ENCODE measurements around the gene GLG1. TPM values are rescaled to one million over a fixed set of nuclear protein-coding genes. Genes with fewer than 3 reads are reported as not detected.

Gene GLG1
- total RNA-seq, 8 experiments from 2014 or later, result 69.9 to 171 (median 90.4) TPM

- in situ Hi-C loops (cut with MboI; ENCODE audit: low pct_unique_long_range_greater_than_20kb in 2 of 9, low sequenced_read_pairs in 9 of 9, unreplicated experiment in 9 of 9), result loop anchor here in 1 of 9 experiments (25.0 kb wide), 1 partner anchor 140 kb away; the partner anchor contains the start of gene GLG1
- Histone ChIP-seq H3K4me3 (no peak overlapping the region), H3K27ac (no peak overlapping the region), H3K4me1 (replicated peaks in 1 of 2) (no peaks in the 10 kb centered on the region)
- peak in 3 of 8 experiments; percentile 68 to 71 (median 71) for ATAC-seq (replicated peaks in 6 of 8)
- 21 to 100% (median 87%) methylated on average over 1 to 3 of the region's 3 CpGs for WGBS, 10 experiments
Measured at GRCh38 chr16:74472540-74472939, 134.4 kb downstream of the GLG1 start.

GRCh38 chr16:74472010-74472409, 134.9 kb downstream of the GLG1 start:
- in situ Hi-C loops (cut with MboI; ENCODE audit: low pct_unique_long_range_greater_than_20kb in 2 of 9, low sequenced_read_pairs in 9 of 9, unreplicated experiment in 9 of 9), result loop anchor here in 1 of 9 experiments (25.0 kb wide), 1 partner anchor 140 kb away; the partner anchor contains the start of gene GLG1
- H3K4me1 ChIP-seq (replicated peaks in 1 of 2), result no peaks in the 10 kb centered on the region
- no peak for ATAC-seq (replicated peaks in 6 of 8)
- WGBS, 10 experiments, result 33 to 100% (median 95%) methylated on average over 1 to 2 of the region's 3 CpGs; no CpG with 5 or more reads in 3 of the 10 experiments
- H3K27ac ChIP-seq, result no peak overlapping the region
- H3K4me3 ChIP-seq, result no peak overlapping the region

DNA sequence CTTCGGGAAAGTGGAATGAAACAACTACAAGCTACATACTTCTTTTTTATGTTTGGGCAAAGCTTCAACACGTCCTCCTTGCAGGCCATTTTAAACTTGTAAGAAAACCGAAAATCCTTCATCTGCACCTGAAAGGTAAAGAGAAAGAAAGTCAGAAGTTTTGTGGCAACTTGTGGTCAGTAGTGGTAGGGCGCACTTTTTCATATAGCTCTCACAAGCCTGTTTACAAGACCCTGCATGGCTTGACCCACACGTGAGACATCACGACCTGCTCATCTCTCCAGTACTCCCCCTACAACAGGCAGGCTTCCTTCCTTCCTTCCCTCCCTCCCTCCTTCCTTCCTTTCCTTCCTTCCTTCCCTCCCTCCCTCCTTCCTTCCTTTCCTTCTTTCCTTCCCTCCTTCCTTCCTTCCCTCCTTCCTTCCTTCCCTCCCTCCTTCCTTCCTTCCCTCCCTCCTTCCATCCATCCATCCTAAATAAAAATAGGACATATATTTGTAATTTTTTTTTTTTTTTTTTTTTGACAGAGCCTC, 136.9 kb downstream of the GLG1 start:
- Histone ChIP-seq H3K4me3 (no peak overlapping the region), H3K4me1 (replicated peaks in 1 of 2) (no peaks in the 10 kb centered on the region), H3K27ac (no peak overlapping the region)
- WGBS, 10 experiments, result 67 to 100% (median 85%) methylated on average over 1 to 3 of the region's 6 CpGs; no CpG with 5 or more reads in 2 of the 10 experiments
- in situ Hi-C loops (cut with MboI; ENCODE audit: low pct_unique_long_range_greater_than_20kb in 2 of 9, low sequenced_read_pairs in 9 of 9, unreplicated experiment in 9 of 9), result loop anchor here in 1 of 9 experiments (25.0 kb wide), 1 partner anchor 142 kb away; the partner anchor contains the start of gene GLG1
- ATAC-seq (replicated peaks in 6 of 8), result no peak

- H3K27ac ChIP-seq, result no peak overlapping the region
- 14 to 100% (median 81%) methylated on average over 1 to 7 of the region's 9 CpGs; no CpG with 5 or more reads in 1 of the 10 experiments for WGBS, 10 experiments
- ATAC-seq (replicated peaks in 6 of 8), result no peak
Measured at GRCh38 chr16:74468807-74469525, 137.9 kb downstream of the GLG1 start.

GRCh38 chr16:74466872-74467271, 140.0 kb downstream of the GLG1 start:
- in situ Hi-C loops (cut with MboI; ENCODE audit: low pct_unique_long_range_greater_than_20kb in 2 of 9, low sequenced_read_pairs in 9 of 9, unreplicated experiment in 9 of 9), result loop anchor here in 1 of 9 experiments (25.0 kb wide), 1 partner anchor 145 kb away; the partner anchor contains the start of gene GLG1
- Histone ChIP-seq H3K27ac (no peak overlapping the region), H3K4me1 (replicated peaks in 1 of 2) (no peaks in the 10 kb centered on the region), H3K4me3 (no peak overlapping the region)
- no peak for ATAC-seq (replicated peaks in 6 of 8)
- 64 to 99% (median 96%) methylated on average over 3 to 5 of the region's 5 CpGs; no CpG with 5 or more reads in 1 of the 10 experiments for WGBS, 10 experiments

More at GRCh38 chr16:74468807-74469525, 137.9 kb downstream of the GLG1 start:
- H3K4me3 ChIP-seq, result no peak overlapping the region
- H3K4me1 ChIP-seq (replicated peaks in 1 of 2), result no peaks in the 10 kb centered on the region
- in situ Hi-C loops (cut with MboI; ENCODE audit: low pct_unique_long_range_greater_than_20kb in 2 of 9, low sequenced_read_pairs in 9 of 9, unreplicated experiment in 9 of 9), result loop anchor here in 1 of 9 experiments (25.0 kb wide), 1 partner anchor 143 kb away; the partner anchor contains the start of gene GLG1

DNA sequence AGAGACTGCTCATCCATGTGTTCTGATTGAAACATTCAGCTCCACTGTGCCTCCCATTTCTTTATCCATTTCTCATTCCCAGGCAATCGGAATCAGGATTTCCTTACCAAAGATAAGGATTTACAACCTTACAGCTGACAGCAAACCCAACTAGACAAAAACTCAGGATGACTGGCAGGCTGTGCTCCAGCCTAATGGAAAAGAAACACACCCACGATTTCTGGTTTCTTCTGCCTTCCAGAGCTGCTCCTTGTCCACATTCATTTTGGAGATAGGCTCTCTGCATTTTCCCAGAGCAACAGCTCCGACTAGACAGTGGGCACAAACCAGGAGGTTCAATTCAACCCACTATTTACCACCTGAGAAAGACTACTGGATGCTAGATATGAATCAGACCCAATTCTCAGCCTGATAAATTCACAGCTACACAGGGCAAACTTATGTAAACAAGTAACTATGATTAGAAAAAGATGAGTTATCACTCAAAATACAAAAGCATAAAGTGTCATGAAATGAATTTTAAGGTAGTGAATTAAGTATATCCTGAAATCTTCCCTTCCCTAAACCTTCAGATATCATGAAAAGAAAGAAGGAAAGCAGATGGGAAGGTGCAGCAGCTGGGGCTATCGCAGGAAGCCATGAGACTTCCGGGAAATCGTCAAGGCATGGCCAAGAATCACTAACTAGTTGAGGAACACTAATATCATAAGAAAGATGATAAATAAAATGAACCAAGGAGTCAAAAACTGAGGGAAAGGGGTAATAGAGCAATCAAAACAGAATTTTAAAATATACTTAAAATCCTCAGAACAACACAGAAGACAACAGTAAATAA, 140.8 kb downstream of the GLG1 start:
- H3K4me3 ChIP-seq, result no peak overlapping the region
- no peak overlapping the region for H3K27ac ChIP-seq
- in situ Hi-C loops (cut with MboI; ENCODE audit: low pct_unique_long_range_greater_than_20kb in 2 of 9, low sequenced_read_pairs in 9 of 9, unreplicated experiment in 9 of 9), result loop anchor here in 1 of 9 experiments (25.0 kb wide), 1 partner anchor 146 kb away; the partner anchor contains the start of gene GLG1
- ATAC-seq (replicated peaks in 6 of 8), result no peak
- H3K4me1 ChIP-seq (replicated peaks in 1 of 2), result no peaks in the 10 kb centered on the region
- WGBS, 10 experiments, result 40 to 100% (median 89%) methylated on average over 2 to 6 of the region's 6 CpGs

DNA sequence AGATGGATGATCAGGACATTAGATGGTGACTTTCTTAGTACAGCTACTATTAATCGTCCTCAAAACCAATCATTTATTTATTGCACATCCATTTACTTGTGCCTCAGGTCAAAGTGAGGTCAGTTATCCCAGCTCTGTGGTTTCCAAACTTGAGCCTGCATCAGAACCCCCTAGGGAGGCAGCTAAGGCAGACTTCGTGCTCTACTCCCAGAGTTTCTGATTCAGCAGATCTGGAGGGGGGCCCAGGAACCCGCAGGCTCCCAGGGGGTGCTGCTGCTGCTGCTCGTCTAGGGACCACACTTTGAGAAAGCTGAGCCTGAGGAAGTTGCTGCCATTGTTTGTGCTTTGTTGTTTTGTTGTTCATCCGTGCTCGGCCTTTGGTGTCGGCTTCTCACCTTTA, 141.6 kb downstream of the GLG1 start:
- no peaks in the 10 kb centered on the region for H3K4me1 ChIP-seq (replicated peaks in 1 of 2)
- no peak overlapping the region for H3K4me3 ChIP-seq
- no peak overlapping the region for H3K27ac ChIP-seq
- WGBS, 10 experiments, result 80 to 100% (median 95%) methylated on average over 1 to 7 of the region's 7 CpGs; no CpG with 5 or more reads in 4 of the 10 experiments
- in situ Hi-C loops (cut with MboI; ENCODE audit: low pct_unique_long_range_greater_than_20kb in 2 of 9, low sequenced_read_pairs in 9 of 9, unreplicated experiment in 9 of 9), result loop anchor here in 1 of 9 experiments (25.0 kb wide), 1 partner anchor 147 kb away; the partner anchor contains the start of gene GLG1
- ATAC-seq (replicated peaks in 6 of 8), result no peak

DNA sequence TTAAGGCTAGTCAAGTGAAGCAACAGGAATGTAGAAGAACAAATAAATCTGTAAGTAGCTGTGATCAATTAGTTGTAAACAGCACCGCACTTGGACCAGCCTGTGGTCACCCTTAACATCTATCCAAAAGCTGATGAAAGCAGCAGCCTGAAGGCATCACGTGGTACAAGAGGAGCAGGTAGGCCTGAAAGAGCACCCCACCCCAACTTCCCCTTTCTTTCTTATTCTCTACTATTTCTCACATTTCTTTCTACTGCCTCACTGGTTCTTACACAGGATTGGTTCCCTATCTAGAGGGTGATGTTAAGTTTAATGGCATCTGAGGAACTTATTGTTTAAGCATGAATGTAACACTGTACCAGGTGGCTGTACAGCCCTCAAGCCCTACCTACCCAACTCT, 143.0 kb downstream of the GLG1 start:
- in situ Hi-C loops (cut with MboI; ENCODE audit: low pct_unique_long_range_greater_than_20kb in 2 of 9, low sequenced_read_pairs in 9 of 9, unreplicated experiment in 9 of 9), result loop anchor here in 1 of 9 experiments (25.0 kb wide), 1 partner anchor 148 kb away; the partner anchor contains the start of gene GLG1
- no peak overlapping the region for H3K4me3 ChIP-seq
- ATAC-seq (replicated peaks in 6 of 8), result no peak
- H3K27ac ChIP-seq, result no peak overlapping the region
- H3K4me1 ChIP-seq (replicated peaks in 1 of 2), result no peaks in the 10 kb centered on the region
- 94 to 100% (median 100%) methylated on average over 1 to 2 of the region's 2 CpGs; no CpG with 5 or more reads in 5 of the 10 experiments for WGBS, 10 experiments

GRCh38 chr16:74462361-74462760, 144.6 kb downstream of the GLG1 start:
- 79 to 100% (median 93%) methylated on average over 2 to 4 of the region's 4 CpGs for WGBS, 10 experiments
- Histone ChIP-seq H3K4me3 (no peak overlapping the region), H3K27ac (no peak overlapping the region), H3K4me1 (replicated peaks in 1 of 2) (no peaks in the 10 kb centered on the region)
- in situ Hi-C loops (cut with MboI; ENCODE audit: low pct_unique_long_range_greater_than_20kb in 2 of 9, low sequenced_read_pairs in 9 of 9, unreplicated experiment in 9 of 9), result loop anchor here in 1 of 9 experiments (25.0 kb wide), 1 partner anchor 150 kb away; the partner anchor contains the start of gene GLG1
- no peak for ATAC-seq (replicated peaks in 6 of 8)

GRCh38 chr16:74461826-74462225, 145.1 kb downstream of the GLG1 start:
- WGBS, 10 experiments, result 85 to 100% (median 97%) methylated on average over 3 to 9 of the region's 9 CpGs; no CpG with 5 or more reads in 1 of the 10 experiments
- in situ Hi-C loops (cut with MboI; ENCODE audit: low pct_unique_long_range_greater_than_20kb in 2 of 9, low sequenced_read_pairs in 9 of 9, unreplicated experiment in 9 of 9), result loop anchor here in 1 of 9 experiments (25.0 kb wide), 1 partner anchor 150 kb away; the partner anchor contains the start of gene GLG1
- no peak overlapping the region for H3K27ac ChIP-seq
- no peaks in the 10 kb centered on the region for H3K4me1 ChIP-seq (replicated peaks in 1 of 2)
- ATAC-seq (replicated peaks in 6 of 8), result no peak
- H3K4me3 ChIP-seq, result no peak overlapping the region

GRCh38 chr16:74460542-74460941, 146.4 kb downstream of the GLG1 start:
- no peak overlapping the region for H3K27ac ChIP-seq
- WGBS, 10 experiments, result 91 to 100% (median 100%) methylated on average over 2 to 7 of the region's 7 CpGs; no CpG with 5 or more reads in 1 of the 10 experiments
- no peak overlapping the region for H3K4me3 ChIP-seq
- in situ Hi-C loops (cut with MboI; ENCODE audit: low pct_unique_long_range_greater_than_20kb in 2 of 9, low sequenced_read_pairs in 9 of 9, unreplicated experiment in 9 of 9), result loop anchor here in 1 of 9 experiments (25.0 kb wide), 1 partner anchor 152 kb away; the partner anchor contains the start of gene GLG1
- no peaks in the 10 kb centered on the region for H3K4me1 ChIP-seq (replicated peaks in 1 of 2)
- no peak for ATAC-seq (replicated peaks in 6 of 8)

DNA sequence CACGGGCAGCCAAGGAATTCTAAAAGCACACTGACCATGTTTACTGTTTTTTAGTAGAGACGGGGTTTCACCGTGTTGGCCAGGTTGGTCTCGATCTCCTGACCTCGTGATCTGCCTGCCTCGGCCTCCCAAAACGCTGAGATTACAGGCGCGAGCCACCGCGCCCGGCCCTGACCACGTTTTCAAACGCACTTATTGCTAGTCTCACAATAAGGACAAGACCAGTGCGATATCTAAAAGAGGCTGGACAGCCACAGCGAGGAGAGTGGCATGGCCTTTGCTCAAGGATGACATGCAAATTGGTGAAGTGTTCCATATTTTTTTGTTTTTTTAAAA, 150.7 kb downstream of the GLG1 start:
- WGBS, 10 experiments, result 58 to 100% (median 92%) methylated on average over 1 to 15 of the region's 16 CpGs; no CpG with 5 or more reads in 1 of the 10 experiments

More for the DNA sequence above, 150.7 kb downstream of the GLG1 start:
- no peaks in the 10 kb centered on the region for H3K4me1 ChIP-seq (replicated peaks in 1 of 2)
- ATAC-seq (replicated peaks in 6 of 8), result no peak
- in situ Hi-C loops (cut with MboI; ENCODE audit: low pct_unique_long_range_greater_than_20kb in 2 of 9, low sequenced_read_pairs in 9 of 9, unreplicated experiment in 9 of 9), result loop anchor here in 1 of 9 experiments (25.0 kb wide), 1 partner anchor 156 kb away; the partner anchor contains the start of gene GLG1
- no peak overlapping the region for H3K27ac ChIP-seq
- H3K4me3 ChIP-seq, result no peak overlapping the region

Measured in motor neuron (in vitro differentiated cells).